ENCODE results near the gene SFTPA2.

DNA sequence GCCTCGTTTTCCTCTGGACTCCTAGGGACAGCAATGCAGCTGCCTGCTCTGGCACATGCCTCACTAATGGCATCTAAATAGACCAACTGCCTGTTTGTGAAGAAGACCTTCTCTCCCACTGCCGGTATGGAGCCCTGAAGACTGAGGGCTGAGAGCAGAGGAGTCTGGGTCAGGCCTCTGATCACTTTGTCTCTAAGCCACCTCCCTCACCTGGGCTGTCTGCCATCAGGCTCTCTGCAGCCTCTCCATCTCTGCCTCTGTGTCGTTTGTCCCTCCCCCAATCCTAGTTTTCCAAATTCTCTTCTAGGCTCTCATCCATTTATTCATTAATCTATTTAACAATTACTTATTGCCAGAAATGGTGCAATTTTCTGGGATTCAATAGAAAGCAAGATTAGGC, 35.3 kb upstream of the SFTPA2 start:
- TF ChIP-seq POLR2A (IDR thresholded peaks at IDR 0.05) (no peak), CTCF (IDR thresholded peaks at IDR 0.05) (no peak)

Data from sigmoid colon (tissue), 3 donors.